Gastroesophageal sphincter (tissue), 3 donors: Measurements from ENCODE around the gene ADD3.

Experiments
- CTCF ChIP-seq, 4 experiments: fragments of 200-600 bp in 2 of 4; fragments of 450-650 bp in 2 of 4; sonication (generic) in 1 of 4; IDR thresholded peaks; one replicate each; pipeline ENCODE4 v1.5.1; 2017 to 2019; ENCODE audit warnings: antibody characterized with exemption in 4 of 4, mild to moderate bottlenecking in 2 of 4, moderate library complexity in 2 of 4
- POLR2A ChIP-seq, 2 donors: fragments of 450-650 bp; IDR thresholded peaks; one replicate each; pipeline ENCODE4 v1.6.1; 2017; ENCODE audit warnings: antibody characterized with exemption in 2 of 2, mild to moderate bottlenecking in 2 of 2, moderate library complexity in 1 of 2

GRCh38 chr10:110057456-110057855 is 49.7 kb downstream of the ADD3 start:
- no peak for TF ChIP-seq CTCF (IDR thresholded peaks at IDR 0.05)
- TF ChIP-seq POLR2A (IDR thresholded peaks at IDR 0.05) = no peak
